Peyer's patch (tissue), 4 donors: ENCODE results near the gene INO80B.

ENCODE experiments used
- POLR2A ChIP-seq, 2 donors: fragments of 450-650 bp; IDR thresholded peaks; one replicate each; pipeline ENCODE4 v1.5.1; 2017; ENCODE audit warnings: antibody characterized with exemption in 2 of 2, mild to moderate bottlenecking in 2 of 2, moderate library complexity in 2 of 2
- TF ChIP-seq, protein P1 (sequence below), 6 experiments: fragments of 450-650 bp in 4 of 6; fragments of 200-600 bp in 2 of 6; sonication (generic) in 1 of 6; IDR thresholded peaks; one replicate each; pipeline ENCODE4 v1.5.1; 2017 to 2019; ENCODE audit warnings: antibody characterized with exemption in 6 of 6, mild to moderate bottlenecking in 3 of 6, moderate library complexity in 1 of 6

DNA sequence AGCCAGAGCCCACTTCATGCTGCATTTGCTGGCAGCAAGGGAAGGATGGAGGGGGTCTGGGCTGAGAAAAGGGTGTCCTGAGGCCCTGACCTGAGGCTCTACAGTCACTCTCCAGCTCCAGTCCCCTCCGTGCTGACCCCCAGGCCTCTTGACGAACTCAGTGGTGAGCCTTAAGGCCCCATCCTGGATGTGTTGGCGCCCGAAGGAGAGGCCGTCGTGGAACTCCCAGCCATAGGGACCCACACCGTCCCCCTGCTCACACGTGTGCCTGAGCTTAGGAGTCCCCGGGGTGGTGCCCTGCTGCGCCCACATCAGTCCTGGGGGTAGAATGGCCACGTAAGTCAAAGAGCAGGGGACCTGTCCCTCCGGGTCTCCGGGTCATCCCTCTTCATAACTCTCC lies 9.5 kb downstream of the INO80B start:
- TF ChIP-seq, protein P1, sequence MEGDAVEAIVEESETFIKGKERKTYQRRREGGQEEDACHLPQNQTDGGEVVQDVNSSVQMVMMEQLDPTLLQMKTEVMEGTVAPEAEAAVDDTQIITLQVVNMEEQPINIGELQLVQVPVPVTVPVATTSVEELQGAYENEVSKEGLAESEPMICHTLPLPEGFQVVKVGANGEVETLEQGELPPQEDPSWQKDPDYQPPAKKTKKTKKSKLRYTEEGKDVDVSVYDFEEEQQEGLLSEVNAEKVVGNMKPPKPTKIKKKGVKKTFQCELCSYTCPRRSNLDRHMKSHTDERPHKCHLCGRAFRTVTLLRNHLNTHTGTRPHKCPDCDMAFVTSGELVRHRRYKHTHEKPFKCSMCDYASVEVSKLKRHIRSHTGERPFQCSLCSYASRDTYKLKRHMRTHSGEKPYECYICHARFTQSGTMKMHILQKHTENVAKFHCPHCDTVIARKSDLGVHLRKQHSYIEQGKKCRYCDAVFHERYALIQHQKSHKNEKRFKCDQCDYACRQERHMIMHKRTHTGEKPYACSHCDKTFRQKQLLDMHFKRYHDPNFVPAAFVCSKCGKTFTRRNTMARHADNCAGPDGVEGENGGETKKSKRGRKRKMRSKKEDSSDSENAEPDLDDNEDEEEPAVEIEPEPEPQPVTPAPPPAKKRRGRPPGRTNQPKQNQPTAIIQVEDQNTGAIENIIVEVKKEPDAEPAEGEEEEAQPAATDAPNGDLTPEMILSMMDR (IDR thresholded peaks at IDR 0.05) = no peak
- TF ChIP-seq POLR2A (IDR thresholded peaks at IDR 0.05) = no peak
